K562 (cell line): ENCODE results near the gene OR14A16. TPM values are rescaled to one million over a fixed set of nuclear protein-coding genes. Genes with fewer than 3 reads are reported as not detected.

Experiments
- CTCF ChIP-seq, 3 experiments: IDR thresholded peaks in 2 of 3; conservative IDR thresholded peaks in 1 of 3; 2 replicates each; pipeline ENCODE4 v1.5.1; 2011 to 2012; ENCODE audit warnings: low read length in 3 of 3, mild to moderate bottlenecking in 3 of 3, control low read depth in 2 of 3, improper control_type of control experiment in 1 of 3, inconsistent platforms in 1 of 3, low read depth in 1 of 3, mixed read lengths in 1 of 3, moderate library complexity in 1 of 3; ENCODE audit not compliant: insufficient read depth in 2 of 3
- EHMT2 ChIP-seq: fragments of 450-650 bp; IDR thresholded peaks from 2 replicates; pipeline ENCODE4 v1.6.1; 2018; ENCODE audit warnings: antibody characterized with exemption
- HDAC3 ChIP-seq: fragments of 450-650 bp; IDR thresholded peaks from 2 replicates; pipeline ENCODE4 v1.6.1; 2018; ENCODE audit warnings: borderline replicate concordance, mild to moderate bottlenecking, moderate library complexity; ENCODE audit not compliant: partially characterized antibody
- JUNB ChIP-seq: fragments of 450-650 bp; formaldehyde crosslinking; conservative IDR thresholded peaks from 2 replicates; pipeline ENCODE4 v1.4.0; 2020; ENCODE audit warnings: mild to moderate bottlenecking
- KDM4B ChIP-seq, 2 experiments: fragments of 450-650 bp in 1 of 2; sonication (generic) in 1 of 2; IDR thresholded peaks; 2 replicates each; pipeline ENCODE4 v1.6.1; 2016 to 2017; ENCODE audit warnings: borderline replicate concordance in 2 of 2, antibody characterized with exemption in 1 of 2, low read depth in 1 of 2, mild to moderate bottlenecking in 1 of 2
- NELFE ChIP-seq: IDR thresholded peaks from 2 replicates; pipeline ENCODE4 v1.6.1; 2011; ENCODE audit warnings: mild to moderate bottlenecking; ENCODE audit not compliant: insufficient read depth, insufficient read length
- PBX2 ChIP-seq, 2 experiments: IDR thresholded peaks in 1 of 2; conservative IDR thresholded peaks in 1 of 2; 2 replicates each; pipeline ENCODE4 v1.6.1; 2016; ENCODE audit warnings: low read depth in 2 of 2, mild to moderate bottlenecking in 1 of 2, missing compliant biosample characterization in 1 of 2, missing genetic modification characterization in 1 of 2, moderate library complexity in 1 of 2
- ZNF121 ChIP-seq: sonication (generic); formaldehyde crosslinking; conservative IDR thresholded peaks from 2 replicates; pipeline ENCODE4 v1.8.0; 2022; ENCODE audit warnings: missing genetic modification reagents
- polyA plus RNA-seq, 8 experiments: library from polyadenylated mRNA; depleted of rRNA in 4 of 8; stranded (reverse) in 5 of 8; unstranded in 3 of 8; fragments of >200 nt; fragmentation: Nextera tagmentation in 2 of 8; fragmentation: Illumina TruSeq in 1 of 8; extraction: Ambion mirVana in 2 of 8; extraction: Trizol in 1 of 8; gene quantifications; 2 replicates each; pipeline versions ENCODE4 v1.2.1 to v1.2.3, GENCODE V29; 2011 to 2014; ENCODE audit warnings: inconsistent platforms in 1 of 8, missing spikeins in 1 of 8
- total RNA-seq, 7 experiments: library from RNA; depleted of rRNA in 6 of 7; stranded (reverse); fragments of >200 nt in 6 of 7; fragmentation: Illumina TruSeq in 2 of 7; extraction: Trizol in 2 of 7; gene quantifications; 2 replicates each; pipeline versions ENCODE4 v1.2.1 to v1.2.3, GENCODE V29; 2011 to 2021; ENCODE audit warnings: low replicate concordance in 1 of 7
- TF ChIP-seq, protein P1 (sequence below), 2 experiments: fragments of 450-650 bp in 1 of 2; sonication (generic) in 1 of 2; formaldehyde crosslinking in 1 of 2; IDR thresholded peaks in 1 of 2; conservative IDR thresholded peaks in 1 of 2; 2 replicates each; pipeline versions ENCODE4 v1.6.1 to v1.8.1; 2016 to 2023; ENCODE audit warnings: mild to moderate bottlenecking in 2 of 2, moderate library complexity in 2 of 2, inconsistent platforms in 1 of 2, missing genetic modification reagents in 1 of 2
- TF ChIP-seq, protein P2 (sequence below), 3 experiments: fragments of 200-800 bp in 1 of 3; fragments of 250-450 bp in 1 of 3; fragments of 450-650 bp in 1 of 3; sonication (Bioruptor Pico) in 1 of 3; sonication (Bioruptor generic) in 1 of 3; formaldehyde crosslinking in 1 of 3; IDR thresholded peaks; 2 replicates each; pipeline versions ENCODE4 v1.6.1 to v1.8.0; 2016 to 2022; ENCODE audit warnings: mild to moderate bottlenecking in 2 of 3, missing genetic modification characterization in 2 of 3, missing compliant biosample characterization in 1 of 3, moderate library complexity in 1 of 3

Gene OR14A16
- total and polyA plus RNA-seq, 9 of the 15 experiments (the other 6 are each of a cell fraction or from before 2014, with no cell fraction given) = not detected

DNA sequence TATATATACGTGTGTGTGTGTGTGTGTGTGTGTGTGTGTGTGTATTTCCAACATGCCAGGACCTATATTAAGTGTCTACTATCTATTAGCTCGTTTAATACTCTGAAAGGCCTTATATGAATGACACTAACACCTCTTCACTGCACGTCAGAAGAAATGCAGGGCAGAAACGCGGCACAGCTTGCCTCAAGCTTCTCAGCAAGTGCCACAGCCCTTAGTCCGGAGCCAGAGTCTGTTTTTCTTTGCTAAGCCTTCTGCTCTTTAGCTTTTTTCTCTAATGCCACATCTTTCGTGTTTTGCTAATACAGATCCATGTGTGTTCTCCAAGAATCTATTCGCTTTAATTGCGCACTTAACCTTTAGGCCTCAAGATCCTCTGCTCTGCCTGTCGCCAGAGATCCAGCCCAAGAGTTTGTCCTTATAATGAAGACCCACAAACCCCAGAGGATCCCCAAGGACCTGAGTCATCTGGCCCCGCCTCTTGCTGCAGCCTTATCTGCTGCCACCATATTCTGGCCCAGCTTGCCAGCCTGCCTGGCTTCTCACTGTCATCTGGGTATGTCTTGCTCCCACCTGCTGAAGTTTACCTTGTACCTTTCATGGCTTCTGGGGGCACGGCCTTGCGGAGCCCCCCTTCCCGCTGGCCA, 31.1 kb upstream of the OR14A16 start (continued):
- TF ChIP-seq EHMT2 = peak; percentile 11; the same call in 1 of the 2 replicates
- no peak for TF ChIP-seq JUNB (CRISPR knock-in tag)
- TF ChIP-seq, protein P1, sequence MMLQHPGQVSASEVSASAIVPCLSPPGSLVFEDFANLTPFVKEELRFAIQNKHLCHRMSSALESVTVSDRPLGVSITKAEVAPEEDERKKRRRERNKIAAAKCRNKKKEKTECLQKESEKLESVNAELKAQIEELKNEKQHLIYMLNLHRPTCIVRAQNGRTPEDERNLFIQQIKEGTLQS (IDR thresholded peaks at IDR 0.05) = peak; percentile 67
- TF ChIP-seq, protein P1 (CRISPR knock-in tag; conservative IDR thresholded peaks at IDR 0.05) = no peak
- no peak for TF ChIP-seq ZNF121 (CRISPR knock-in tag)
- no peak for TF ChIP-seq NELFE
- TF ChIP-seq, protein P2, sequence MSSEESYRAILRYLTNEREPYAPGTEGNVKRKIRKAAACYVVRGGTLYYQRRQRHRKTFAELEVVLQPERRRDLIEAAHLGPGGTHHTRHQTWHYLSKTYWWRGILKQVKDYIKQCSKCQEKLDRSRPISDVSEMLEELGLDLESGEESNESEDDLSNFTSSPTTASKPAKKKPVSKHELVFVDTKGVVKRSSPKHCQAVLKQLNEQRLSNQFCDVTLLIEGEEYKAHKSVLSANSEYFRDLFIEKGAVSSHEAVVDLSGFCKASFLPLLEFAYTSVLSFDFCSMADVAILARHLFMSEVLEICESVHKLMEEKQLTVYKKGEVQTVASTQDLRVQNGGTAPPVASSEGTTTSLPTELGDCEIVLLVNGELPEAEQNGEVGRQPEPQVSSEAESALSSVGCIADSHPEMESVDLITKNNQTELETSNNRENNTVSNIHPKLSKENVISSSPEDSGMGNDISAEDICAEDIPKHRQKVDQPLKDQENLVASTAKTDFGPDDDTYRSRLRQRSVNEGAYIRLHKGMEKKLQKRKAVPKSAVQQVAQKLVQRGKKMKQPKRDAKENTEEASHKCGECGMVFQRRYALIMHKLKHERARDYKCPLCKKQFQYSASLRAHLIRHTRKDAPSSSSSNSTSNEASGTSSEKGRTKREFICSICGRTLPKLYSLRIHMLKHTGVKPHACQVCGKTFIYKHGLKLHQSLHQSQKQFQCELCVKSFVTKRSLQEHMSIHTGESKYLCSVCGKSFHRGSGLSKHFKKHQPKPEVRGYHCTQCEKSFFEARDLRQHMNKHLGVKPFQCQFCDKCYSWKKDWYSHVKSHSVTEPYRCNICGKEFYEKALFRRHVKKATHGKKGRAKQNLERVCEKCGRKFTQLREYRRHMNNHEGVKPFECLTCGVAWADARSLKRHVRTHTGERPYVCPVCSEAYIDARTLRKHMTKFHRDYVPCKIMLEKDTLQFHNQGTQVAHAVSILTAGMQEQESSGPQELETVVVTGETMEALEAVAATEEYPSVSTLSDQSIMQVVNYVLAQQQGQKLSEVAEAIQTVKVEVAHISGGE (CRISPR knock-in tag; IDR thresholded peaks at IDR 0.05) = 0 out of 6 replicates have a peak, but pooled peaks of 1 of the 3 experiments have one; percentile 49
- TF ChIP-seq CTCF (IDR thresholded peaks at IDR 0.05 in 2 of 3, conservative IDR thresholded peaks at IDR 0.05 in 1 of 3; ENCODE audit: insufficient read depth in 2 of 3, low read depth in 1 of 3, low read length in 3 of 3) = no peak
- TF ChIP-seq HDAC3 = no peak
- no peak for TF ChIP-seq KDM4B (IDR thresholded peaks at IDR 0.05; ENCODE audit: borderline replicate concordance in 2 of 2, low read depth in 1 of 2)
- TF ChIP-seq PBX2 (CRISPR knock-in tag; IDR thresholded peaks at IDR 0.05; ENCODE audit: low read depth) = no peak
- no peak for TF ChIP-seq PBX2 (tag; conservative IDR thresholded peaks at IDR 0.05; ENCODE audit: low read depth)
